HepG2 (cell line): Measurements from ENCODE around the gene MAIP1. TPM values are rescaled to one million over a fixed set of nuclear protein-coding genes. Genes with fewer than 3 reads are reported as not detected.

Experiments used
- DNMT3B ChIP-seq: conservative IDR thresholded peaks from 2 replicates; pipeline ENCODE4 v1.6.1; 2016; ENCODE audit warnings: missing biosample characterization, control low read depth
- GATAD1 ChIP-seq: IDR thresholded peaks from 2 replicates; pipeline ENCODE4 v1.6.1; 2016; ENCODE audit warnings: missing genetic modification reagents, missing compliant biosample characterization
- HHEX ChIP-seq: IDR thresholded peaks from 2 replicates; pipeline ENCODE4 v1.6.1; 2016; ENCODE audit warnings: control low read depth
- KLF12 ChIP-seq: sonication (generic); formaldehyde crosslinking; IDR thresholded peaks from 2 replicates; pipeline ENCODE4 v1.4.0; 2020; ENCODE audit warnings: missing genetic modification reagents, borderline replicate concordance
- NCOA1 ChIP-seq: sonication (generic); formaldehyde crosslinking; IDR thresholded peaks from 2 replicates; pipeline ENCODE4 v1.9.0; 2021; ENCODE audit warnings: missing genetic modification reagents
- NCOR1 ChIP-seq: fragments of 200-600 bp; sonication (generic); IDR thresholded peaks from 2 replicates; pipeline ENCODE4 v1.7.0; 2017; ENCODE audit warnings: antibody characterized with exemption, low read length, borderline replicate concordance
- ONECUT2 ChIP-seq: sonication (generic); formaldehyde crosslinking; IDR thresholded peaks from 2 replicates; pipeline ENCODE4 v1.4.0; 2020; ENCODE audit warnings: missing genetic modification reagents
- PHF21A ChIP-seq: sonication (generic); formaldehyde crosslinking; IDR thresholded peaks from 2 replicates; pipeline ENCODE4 v1.5.0; 2020; ENCODE audit warnings: mild to moderate bottlenecking, missing genetic modification reagents
- PPARG ChIP-seq: conservative IDR thresholded peaks from 2 replicates; pipeline ENCODE4 v1.6.1; 2016; ENCODE audit warnings: missing biosample characterization, missing genetic modification reagents
- RARG ChIP-seq: sonication (generic); formaldehyde crosslinking; IDR thresholded peaks from 2 replicates; pipeline ENCODE4 v1.4.0; 2020; ENCODE audit warnings: low read depth, mild to moderate bottlenecking, missing genetic modification reagents
- RFX3 ChIP-seq: IDR thresholded peaks from 2 replicates; pipeline ENCODE4 v1.6.1; 2016; ENCODE audit warnings: missing biosample characterization, missing genetic modification reagents
- RXRB ChIP-seq: IDR thresholded peaks from 2 replicates; pipeline ENCODE4 v1.6.1; 2016; ENCODE audit warnings: borderline replicate concordance, missing genetic modification reagents, missing compliant biosample characterization
- SAP130 ChIP-seq: IDR thresholded peaks from 2 replicates; pipeline ENCODE4 v1.6.1; 2016; ENCODE audit warnings: low read depth
- ZNF331 ChIP-seq: sonication (generic); formaldehyde crosslinking; IDR thresholded peaks from 2 replicates; pipeline ENCODE4 v1.4.0; 2020; ENCODE audit warnings: missing genetic modification reagents
- ZNF367 ChIP-seq: sonication (generic); formaldehyde crosslinking; IDR thresholded peaks from 2 replicates; pipeline ENCODE4 v1.4.0; 2020; ENCODE audit warnings: missing genetic modification reagents, borderline replicate concordance
- ZNF746 ChIP-seq: sonication (generic); formaldehyde crosslinking; IDR thresholded peaks from 2 replicates; pipeline ENCODE4 v1.8.0; 2022; ENCODE audit warnings: mild to moderate bottlenecking, missing genetic modification reagents
- ZNF782 ChIP-seq: sonication (generic); formaldehyde crosslinking; IDR thresholded peaks from 2 replicates; pipeline ENCODE4 v1.4.0; 2020; ENCODE audit warnings: missing genetic modification reagents, mild to moderate bottlenecking, borderline replicate concordance
- polyA plus RNA-seq, 8 experiments: library from polyadenylated mRNA; depleted of rRNA in 3 of 8; stranded (reverse) in 7 of 8; unstranded in 1 of 8; fragments of >200 nt; fragmentation: Illumina TruSeq in 4 of 8; extraction: Trizol in 4 of 8; gene quantifications; 2 replicates each; pipeline versions ENCODE4 v1.2.1 to v1.2.3, GENCODE V29; 2011 to 2016; ENCODE audit warnings: low read depth in 4 of 8, missing spikeins in 1 of 8, mixed read lengths in 1 of 8; ENCODE audit not compliant: insufficient read depth in 1 of 8
- total RNA-seq, 5 experiments: library from RNA; depleted of rRNA; stranded (reverse); fragments of >200 nt; fragmentation: Illumina TruSeq; extraction: Trizol; gene quantifications; 2 replicates each; pipeline ENCODE4 v1.2.3, GENCODE V29; 2016; ENCODE audit warnings: low read depth in 1 of 5
- TF ChIP-seq, protein P1 (sequence below): sonication (generic); formaldehyde crosslinking; IDR thresholded peaks from 2 replicates; pipeline ENCODE4 v1.4.0; 2020; ENCODE audit warnings: missing genetic modification reagents, low read depth, mild to moderate bottlenecking, borderline replicate concordance
- TF ChIP-seq, protein P2 (sequence below): sonication (generic); formaldehyde crosslinking; IDR thresholded peaks from 2 replicates; pipeline ENCODE4 v1.5.0; 2020; ENCODE audit warnings: mild to moderate bottlenecking, missing genetic modification reagents
- TF ChIP-seq, protein P3 (sequence below): sonication (generic); formaldehyde crosslinking; IDR thresholded peaks from 2 replicates; pipeline ENCODE4 v1.5.1; 2020; ENCODE audit warnings: missing genetic modification reagents, mild to moderate bottlenecking, borderline replicate concordance
- TF ChIP-seq, protein P4 (sequence below): sonication (generic); formaldehyde crosslinking; IDR thresholded peaks from 2 replicates; pipeline ENCODE4 v1.4.0; 2020; ENCODE audit warnings: missing genetic modification reagents; ENCODE audit errors: not compliant biosample characterization
- TF ChIP-seq, protein P5 (sequence below): sonication (generic); formaldehyde crosslinking; IDR thresholded peaks from 2 replicates; pipeline ENCODE4 v1.4.0; 2020; ENCODE audit warnings: missing genetic modification reagents, borderline replicate concordance

MAIP1 gene
- total and polyA plus RNA-seq, 2 of the 13 experiments (the other 11 are each of a cell fraction or from before 2014, with no cell fraction given) = 22.3 to 72.9 TPM

DNA sequence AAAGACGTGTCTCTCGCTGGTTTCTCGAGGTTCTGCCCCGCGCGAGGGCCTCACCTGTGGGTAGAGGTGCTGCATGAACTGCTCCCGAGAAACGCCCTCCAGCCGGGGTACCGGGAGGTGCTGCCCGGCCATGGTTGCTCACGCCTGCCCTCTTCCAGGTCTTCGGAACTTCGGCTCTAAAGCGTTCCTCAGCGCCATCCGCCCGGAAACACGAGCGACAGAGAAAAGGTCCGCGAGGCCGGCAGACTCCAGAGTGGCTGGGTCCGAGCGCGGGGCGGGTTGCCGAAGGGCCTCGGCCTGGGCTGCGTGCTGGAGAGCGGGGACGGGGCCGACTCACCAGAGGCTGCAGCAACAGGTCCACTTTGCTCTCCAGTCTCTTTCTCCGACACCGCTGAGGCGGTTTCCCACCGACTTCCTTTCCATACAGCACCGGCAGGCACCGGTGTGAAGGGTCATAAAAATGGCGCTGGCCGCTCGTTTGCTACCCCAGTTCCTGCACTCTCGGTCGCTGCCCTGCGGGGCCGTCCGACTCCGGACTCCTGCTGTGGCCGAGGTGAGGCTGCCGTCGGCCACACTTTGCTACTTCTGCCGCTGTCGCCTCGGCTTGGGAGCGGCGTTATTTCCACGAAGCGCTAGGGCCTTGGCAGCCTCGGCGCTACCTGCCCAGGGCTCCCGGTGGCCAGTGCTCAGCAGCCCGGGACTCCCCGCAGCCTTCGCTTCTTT lies at the start of gene MAIP1, which contains the start of gene TYW5 (continued):
- TF ChIP-seq SAP130 (CRISPR knock-in tag) (peak; percentile 95), ZNF782 (peak; percentile 87; the same call in 1 of the 2 replicates), DNMT3B (CRISPR knock-in tag) (0 out of 2 replicates have a peak, but pooled peaks have one; percentile 86), ZNF367 (CRISPR knock-in tag) (0 out of 2 replicates have a peak, but pooled peaks have one; percentile 28), HHEX (CRISPR knock-in tag) (no peak; the same call in 1 of the 2 replicates), NCOR1 (peak; percentile 81; the same call in 1 of the 2 replicates), NCOA1 (CRISPR knock-in tag) (peak; percentile 94), ZNF746 (CRISPR knock-in tag) (peak; percentile 94), PPARG (peak; percentile 87), ZNF331 (peak; percentile 73), GATAD1 (CRISPR knock-in tag) (peak; percentile 98), RARG (CRISPR knock-in tag) (no peak), RXRB (CRISPR knock-in tag) (peak; percentile 79), KLF12 (no peak), RFX3 (CRISPR knock-in tag) (peak; percentile 40), PHF21A (CRISPR knock-in tag) (peak; percentile 95), ONECUT2 (CRISPR knock-in tag) (no peak)
- TF ChIP-seq, protein P1, sequence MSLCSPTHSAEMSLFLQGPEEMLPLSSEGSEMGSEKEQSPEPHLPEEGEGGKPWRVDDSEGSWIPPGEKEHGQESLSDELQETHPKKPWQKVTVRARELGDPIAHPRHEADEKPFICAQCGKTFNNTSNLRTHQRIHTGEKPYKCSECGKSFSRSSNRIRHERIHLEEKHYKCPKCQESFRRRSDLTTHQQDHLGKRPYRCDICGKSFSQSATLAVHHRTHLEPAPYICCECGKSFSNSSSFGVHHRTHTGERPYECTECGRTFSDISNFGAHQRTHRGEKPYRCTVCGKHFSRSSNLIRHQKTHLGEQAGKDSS (CRISPR knock-in tag) = peak; percentile 76
- TF ChIP-seq, protein P2, sequence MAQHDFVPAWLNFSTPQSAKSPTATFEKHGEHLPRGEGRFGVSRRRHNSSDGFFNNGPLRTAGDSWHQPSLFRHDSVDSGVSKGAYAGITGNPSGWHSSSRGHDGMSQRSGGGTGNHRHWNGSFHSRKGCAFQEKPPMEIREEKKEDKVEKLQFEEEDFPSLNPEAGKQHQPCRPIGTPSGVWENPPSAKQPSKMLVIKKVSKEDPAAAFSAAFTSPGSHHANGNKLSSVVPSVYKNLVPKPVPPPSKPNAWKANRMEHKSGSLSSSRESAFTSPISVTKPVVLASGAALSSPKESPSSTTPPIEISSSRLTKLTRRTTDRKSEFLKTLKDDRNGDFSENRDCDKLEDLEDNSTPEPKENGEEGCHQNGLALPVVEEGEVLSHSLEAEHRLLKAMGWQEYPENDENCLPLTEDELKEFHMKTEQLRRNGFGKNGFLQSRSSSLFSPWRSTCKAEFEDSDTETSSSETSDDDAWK (CRISPR knock-in tag) = no peak
- TF ChIP-seq, protein P3, sequence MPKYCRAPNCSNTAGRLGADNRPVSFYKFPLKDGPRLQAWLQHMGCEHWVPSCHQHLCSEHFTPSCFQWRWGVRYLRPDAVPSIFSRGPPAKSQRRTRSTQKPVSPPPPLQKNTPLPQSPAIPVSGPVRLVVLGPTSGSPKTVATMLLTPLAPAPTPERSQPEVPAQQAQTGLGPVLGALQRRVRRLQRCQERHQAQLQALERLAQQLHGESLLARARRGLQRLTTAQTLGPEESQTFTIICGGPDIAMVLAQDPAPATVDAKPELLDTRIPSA (CRISPR knock-in tag) = peak; percentile 91; the same call in 1 of the 2 replicates
- TF ChIP-seq, protein P4, sequence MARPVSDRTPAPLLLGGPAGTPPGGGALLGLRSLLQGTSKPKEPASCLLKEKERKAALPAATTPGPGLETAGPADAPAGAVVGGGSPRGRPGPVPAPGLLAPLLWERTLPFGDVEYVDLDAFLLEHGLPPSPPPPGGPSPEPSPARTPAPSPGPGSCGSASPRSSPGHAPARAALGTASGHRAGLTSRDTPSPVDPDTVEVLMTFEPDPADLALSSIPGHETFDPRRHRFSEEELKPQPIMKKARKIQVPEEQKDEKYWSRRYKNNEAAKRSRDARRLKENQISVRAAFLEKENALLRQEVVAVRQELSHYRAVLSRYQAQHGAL (CRISPR knock-in tag) = peak; percentile 93
- TF ChIP-seq, protein P5, sequence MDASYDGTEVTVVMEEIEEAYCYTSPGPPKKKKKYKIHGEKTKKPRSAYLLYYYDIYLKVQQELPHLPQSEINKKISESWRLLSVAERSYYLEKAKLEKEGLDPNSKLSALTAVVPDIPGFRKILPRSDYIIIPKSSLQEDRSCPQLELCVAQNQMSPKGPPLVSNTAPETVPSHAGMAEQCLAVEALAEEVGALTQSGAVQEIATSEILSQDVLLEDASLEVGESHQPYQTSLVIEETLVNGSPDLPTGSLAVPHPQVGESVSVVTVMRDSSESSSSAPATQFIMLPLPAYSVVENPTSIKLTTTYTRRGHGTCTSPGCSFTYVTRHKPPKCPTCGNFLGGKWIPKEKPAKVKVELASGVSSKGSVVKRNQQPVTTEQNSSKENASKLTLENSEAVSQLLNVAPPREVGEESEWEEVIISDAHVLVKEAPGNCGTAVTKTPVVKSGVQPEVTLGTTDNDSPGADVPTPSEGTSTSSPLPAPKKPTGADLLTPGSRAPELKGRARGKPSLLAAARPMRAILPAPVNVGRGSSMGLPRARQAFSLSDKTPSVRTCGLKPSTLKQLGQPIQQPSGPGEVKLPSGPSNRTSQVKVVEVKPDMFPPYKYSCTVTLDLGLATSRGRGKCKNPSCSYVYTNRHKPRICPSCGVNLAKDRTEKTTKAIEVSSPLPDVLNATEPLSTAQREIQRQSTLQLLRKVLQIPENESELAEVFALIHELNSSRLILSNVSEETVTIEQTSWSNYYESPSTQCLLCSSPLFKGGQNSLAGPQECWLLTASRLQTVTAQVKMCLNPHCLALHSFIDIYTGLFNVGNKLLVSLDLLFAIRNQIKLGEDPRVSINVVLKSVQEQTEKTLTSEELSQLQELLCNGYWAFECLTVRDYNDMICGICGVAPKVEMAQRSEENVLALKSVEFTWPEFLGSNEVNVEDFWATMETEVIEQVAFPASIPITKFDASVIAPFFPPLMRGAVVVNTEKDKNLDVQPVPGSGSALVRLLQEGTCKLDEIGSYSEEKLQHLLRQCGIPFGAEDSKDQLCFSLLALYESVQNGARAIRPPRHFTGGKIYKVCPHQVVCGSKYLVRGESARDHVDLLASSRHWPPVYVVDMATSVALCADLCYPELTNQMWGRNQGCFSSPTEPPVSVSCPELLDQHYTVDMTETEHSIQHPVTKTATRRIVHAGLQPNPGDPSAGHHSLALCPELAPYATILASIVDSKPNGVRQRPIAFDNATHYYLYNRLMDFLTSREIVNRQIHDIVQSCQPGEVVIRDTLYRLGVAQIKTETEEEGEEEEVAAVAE = peak; percentile 56; the same call in 1 of the 2 replicates
